ENCODE data around the gene RUBCNL.

- no peak for TF ChIP-seq POLR2AphosphoS5 (IDR thresholded peaks at IDR 0.05; ENCODE audit: borderline replicate concordance, low read depth, low read length)
- no peak for TF ChIP-seq EZH2 (IDR thresholded peaks at IDR 0.05)
- TF ChIP-seq FOXP2 (optimal IDR thresholded peaks at IDR 0.05; ENCODE audit: control extremely low read depth, extremely low read length, insufficient read depth) = no peak
These were observed 7.4 kb downstream of the RUBCNL start for GRCh38 chr13:46379611-46380010.
